NCI-H1436 treated with DMSO at 0.1 percent for 48 hours (cell line): ENCODE data around the gene PRRG3.
"Not testable (repeated sequence)": the region's sequence is repeated elsewhere in the genome, so short reads cannot be mapped to it uniquely, and the experiment has no call there.

Source experiments
- DNase-seq: peaks from one replicate; lab custom pipeline; 2025; lab: John Stamatoyannopoulos, UW

Gene PRRG3

DNA sequence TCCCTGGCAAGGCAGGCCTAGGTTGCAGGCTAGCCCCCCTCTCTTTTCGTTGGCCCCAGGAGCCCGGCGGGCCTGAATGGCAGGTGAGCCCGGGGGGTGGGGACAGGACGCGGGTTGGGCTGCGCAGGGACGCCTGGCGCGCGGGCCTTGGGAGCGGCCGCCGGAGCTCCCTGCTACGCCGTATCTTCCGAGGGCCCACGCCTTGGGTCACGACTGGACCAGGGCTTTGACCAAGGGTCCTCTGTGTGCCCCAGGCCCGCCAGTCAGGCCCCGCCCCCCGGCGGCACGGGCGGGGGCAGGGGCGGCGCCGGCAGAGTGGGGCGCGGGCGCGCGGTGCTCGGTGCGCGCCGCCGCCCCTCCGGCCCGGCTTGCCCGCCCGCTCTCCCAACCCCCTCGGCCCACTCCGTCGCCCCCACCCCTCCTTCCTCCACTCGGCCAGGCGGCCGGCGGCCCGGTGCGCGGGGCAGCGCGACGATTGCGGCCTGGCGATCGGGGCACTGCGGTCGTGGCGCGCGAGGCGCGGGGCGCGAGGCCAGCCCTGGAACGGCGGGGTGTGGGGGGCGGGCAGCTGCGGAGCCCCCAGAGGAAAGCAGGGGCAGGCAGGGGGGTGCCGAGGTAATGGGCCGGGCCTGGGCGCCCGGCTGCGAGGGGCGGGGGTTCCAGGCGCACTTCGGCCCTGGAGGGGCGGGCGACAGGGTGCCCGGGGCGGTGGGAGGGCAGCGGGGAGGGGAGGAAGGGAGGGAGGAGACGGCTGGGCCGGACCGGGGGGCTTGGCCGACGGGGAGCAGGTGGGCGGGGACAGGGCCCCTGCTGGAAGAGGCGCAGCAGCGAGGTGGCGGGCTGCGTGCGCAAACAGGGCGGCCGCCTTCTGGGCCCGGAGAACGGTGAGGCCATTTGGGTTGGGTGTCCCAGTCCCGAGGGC, at the start of gene PRRG3:
TSS of gene PRRG3 (plus strand) at position 798 of the 922 bp plus-strand sequence. CDS start 3,357 bp downstream, outside the sequence.
- DNase-seq: no peak

DNA sequence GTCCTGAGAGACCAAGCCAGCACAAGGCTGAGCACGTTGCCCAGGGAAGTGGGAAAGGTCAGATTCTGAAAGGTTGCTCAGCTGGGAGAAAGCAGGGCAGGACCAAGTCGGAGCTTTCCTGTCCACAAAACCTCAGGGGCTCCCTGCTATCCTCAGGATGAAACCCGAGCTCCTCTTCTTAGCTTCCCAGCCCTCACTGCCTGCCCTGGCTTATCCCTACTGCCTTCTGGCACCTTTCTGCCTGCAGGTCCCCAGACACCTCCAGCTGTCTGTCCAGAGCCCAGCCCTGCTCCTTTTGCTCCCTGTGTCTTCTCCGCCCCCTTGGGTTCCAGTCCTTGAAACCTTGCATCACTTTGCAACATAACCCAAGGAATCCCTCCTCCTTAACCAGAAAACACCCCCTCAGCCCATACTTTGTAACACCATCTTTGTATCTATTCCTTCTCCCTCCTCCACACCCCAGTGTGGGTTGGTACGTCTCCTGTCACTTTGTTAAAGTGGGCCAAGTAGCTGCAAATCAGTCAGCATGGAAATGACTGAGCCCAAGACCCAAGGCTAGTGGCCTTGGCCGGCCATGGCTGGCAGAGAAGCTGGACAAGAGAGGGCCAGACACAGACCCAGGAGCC, 20.0 kb upstream of the PRRG3 start:
- no peak for DNase-seq

DNA sequence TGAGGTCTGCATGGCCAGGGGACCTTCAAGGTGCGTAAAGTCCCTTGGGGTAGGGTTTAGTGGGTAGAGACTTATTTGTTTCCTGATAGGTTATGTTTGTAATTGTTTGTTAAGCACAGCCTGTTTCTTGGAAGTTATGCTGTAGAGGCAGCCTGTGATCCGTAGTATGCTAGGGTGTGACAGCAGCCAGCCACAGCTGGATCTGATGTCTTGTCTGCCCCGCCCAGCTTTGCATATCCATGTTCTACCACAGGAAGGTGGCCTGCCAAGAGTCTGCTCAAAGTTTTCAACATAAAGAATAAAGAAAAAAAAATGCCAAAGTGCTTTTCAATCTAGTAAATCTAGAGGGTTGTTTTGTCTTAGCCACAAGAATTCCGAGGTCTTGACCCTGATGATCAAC, 19.1 kb upstream of the PRRG3 start:
- no peak for DNase-seq

DNA sequence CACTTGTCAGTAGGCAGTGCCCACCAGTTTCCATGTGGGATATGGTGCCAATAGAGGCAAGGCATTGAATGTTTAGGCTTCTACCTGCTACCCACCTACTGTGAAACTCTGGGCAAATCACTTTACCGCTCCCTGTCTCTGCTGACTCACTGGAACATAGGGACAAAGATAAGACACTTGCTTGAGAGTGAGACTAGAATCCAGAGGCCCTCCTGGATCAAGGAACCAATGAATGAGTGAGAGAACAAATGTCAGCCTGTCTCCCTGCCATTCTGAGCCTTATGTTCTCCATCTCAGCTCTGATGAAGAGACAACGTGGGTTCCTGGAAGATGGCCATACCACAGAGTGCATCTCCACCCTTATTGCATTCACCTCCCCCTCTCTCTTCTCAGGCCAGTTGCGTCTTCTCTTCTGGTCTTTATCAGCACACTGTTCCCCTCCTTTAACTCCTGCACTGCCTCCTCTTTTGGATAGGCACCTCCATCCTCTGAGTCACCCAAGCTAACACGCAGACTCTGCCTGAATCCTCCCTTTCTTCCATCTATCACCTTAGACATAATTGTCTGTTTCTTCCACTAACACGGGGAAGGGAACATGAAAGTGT, 15.4 kb upstream of the PRRG3 start:
- DNase-seq: no peak

DNA sequence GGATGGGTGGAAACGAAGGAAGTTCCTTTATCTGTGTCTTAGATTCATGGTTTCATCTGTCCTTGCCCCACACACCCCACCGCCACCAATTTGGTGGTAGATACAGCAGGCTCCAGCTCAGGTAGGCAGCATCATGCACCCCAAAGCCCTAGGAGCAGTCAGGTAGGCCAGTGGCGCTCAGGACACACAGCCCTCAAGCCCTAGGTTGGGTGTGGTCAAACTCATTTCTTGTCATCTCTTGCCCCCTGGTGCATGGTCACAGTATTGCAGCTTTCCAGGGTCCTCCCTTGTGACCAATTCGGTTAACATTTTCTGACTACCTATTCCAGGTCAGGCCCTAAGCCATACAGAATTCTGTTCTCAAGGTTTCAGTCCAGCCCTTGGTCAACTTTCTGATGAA, 14.5 kb upstream of the PRRG3 start:
- no peak for DNase-seq

DNA sequence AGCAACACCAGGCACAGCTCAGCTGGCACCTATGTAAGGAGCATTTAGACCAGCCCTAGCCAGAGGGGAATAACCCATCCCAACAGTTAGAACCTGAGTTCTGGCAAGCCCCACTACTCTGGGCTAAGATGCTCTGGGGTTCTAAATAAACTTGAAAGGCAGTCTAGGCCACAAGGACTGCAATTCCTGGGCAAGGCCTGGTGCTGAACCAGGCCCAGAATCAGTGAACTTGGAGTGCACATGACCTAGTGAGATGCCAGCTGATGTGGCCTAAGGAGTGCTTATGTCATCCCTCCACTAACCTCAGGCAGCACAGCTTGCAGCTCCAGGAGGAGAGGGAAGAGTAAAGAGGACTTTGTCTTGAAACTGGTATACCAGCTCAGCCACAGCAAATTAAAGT, 7.6 kb upstream of the PRRG3 start:
- DNase-seq: no peak

DNA sequence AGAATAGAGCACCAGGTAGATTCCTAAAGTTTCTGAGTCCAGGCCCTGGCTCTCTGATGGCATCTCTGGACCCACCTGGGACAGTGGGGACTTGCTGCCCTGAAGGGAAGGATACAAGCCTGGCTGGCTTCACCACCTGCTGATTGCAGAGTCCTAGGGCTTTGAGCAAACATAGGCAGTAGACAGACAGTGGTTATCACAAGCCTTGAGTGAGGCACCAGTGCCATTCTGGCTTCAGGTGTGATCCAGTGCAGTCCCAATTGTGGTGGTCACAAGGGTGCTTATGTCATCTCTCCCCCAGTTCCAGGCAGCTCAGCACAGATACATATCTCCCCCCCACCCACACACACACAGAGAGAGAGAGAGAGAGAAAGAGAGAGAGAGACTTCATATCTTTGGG, 6.6 kb upstream of the PRRG3 start:
- no peak for DNase-seq

DNA sequence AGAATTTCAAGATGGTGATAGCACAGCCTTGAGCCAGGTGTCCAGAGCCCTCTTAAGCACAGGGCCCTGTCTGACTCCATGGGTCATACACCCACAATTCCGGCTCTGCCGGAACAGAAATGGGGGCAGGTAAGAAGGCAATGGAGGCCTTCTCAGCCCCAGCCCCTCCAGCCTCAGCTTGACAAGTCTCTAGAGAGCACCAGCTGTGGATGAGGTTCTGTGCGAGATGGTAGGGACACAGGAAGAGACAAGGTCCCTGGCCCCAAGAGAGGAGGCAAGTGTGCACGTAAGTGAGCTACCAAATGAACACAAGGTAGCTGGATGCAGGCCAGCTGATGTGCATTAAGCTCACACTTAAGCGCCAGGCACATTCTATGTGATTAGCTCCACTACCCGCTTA, 2.4 kb upstream of the PRRG3 start:
- no peak for DNase-seq

DNA sequence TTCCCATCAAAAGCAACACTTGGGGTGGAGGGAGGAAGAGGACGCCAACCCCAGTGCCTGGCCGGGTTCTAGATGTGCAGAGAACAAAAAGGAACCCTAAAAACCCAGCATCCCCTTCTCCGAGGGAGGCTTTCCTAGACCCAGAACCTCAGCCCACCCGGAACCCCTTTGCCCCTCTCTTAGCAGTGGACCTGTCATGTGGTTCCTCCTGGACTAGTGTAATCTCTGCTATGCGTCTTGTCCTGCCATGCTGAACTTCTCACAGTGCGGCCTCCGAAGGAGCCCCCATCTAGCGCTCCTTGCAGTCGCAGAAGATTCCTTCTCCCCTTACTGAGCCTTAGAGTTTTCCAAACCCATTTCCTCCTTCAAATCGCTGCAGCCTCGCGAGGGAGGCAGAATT, 1.1 kb upstream of the PRRG3 start:
- no peak for DNase-seq

DNA sequence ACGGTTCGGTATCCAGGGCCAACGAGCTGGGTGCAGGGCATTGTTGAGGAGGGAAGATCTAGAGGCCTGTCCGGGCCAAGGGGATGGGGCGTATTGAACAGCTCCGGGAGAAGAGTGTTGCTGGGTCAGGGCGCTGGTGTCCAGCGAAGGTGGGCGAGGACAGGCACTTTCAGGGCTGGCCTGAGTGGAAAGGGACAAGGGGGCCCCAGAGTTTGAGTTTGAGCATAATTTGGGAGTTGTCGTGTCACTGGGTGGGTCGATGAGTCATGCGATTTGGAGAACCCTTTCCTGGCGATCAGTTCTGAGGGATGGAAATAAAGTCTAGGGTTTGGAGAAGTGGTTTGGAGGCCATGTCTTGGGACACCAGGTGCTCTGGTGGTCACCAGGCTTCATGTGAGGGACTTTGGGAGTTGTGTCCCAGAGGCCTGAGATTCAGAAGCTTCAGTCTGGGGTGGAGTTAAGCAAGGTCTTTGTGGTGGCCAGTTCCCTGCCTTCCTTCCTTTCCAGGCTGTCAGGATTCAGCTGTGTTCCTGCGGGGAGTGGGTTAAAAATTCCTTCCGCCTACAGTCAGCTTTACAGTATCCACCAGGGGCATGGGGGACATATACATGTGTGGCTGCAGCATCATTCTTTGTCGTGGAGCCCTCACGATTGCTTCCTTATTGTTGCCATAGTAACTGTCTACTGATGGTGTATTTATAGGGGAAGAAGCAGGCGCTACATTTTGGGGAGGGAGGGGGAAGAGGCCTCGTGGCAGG, 504 bp downstream of the PRRG3 start:
- no peak for DNase-seq

DNA sequence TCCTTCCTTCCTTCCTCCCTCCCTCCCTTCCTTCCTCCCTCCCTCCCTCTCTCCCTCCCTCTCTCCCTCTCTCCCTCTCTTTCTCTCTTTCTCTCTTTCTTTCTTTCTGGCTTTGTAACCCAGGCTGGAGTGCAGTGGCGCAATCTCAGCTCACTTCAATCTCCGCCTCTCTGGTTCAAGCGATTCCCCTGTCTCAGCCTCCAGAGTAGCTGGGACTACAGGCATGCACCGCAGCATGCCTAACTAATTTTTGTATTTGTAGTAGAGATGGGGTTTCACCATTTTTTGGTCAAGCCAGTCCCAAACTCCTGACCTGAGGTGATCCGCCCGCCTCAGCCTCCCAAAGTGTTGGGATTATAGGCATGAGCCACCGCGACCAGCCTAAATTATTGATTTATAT, 1.8 kb downstream of the PRRG3 start:
- not testable (repeated sequence) for DNase-seq

DNA sequence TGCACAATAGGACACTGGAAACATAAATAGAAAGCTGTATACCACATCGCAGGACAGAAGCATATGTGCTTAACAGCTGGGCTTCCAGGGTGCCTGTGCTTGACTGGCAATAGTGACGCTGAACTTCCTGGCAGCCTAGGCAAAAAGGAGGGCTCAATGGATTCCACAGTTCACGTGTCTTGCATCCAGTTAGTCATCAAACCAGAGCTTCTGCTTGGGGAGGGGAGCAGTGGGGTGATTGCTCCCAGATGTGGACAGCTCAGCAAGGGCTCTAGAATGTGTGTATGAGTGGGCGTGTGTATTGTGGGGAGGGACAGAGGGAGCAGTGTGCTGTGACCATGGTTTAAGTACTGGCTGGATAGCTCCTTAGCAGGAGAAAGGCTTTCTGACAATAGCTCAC, 2.3 kb downstream of the PRRG3 start:
- no peak for DNase-seq

DNA sequence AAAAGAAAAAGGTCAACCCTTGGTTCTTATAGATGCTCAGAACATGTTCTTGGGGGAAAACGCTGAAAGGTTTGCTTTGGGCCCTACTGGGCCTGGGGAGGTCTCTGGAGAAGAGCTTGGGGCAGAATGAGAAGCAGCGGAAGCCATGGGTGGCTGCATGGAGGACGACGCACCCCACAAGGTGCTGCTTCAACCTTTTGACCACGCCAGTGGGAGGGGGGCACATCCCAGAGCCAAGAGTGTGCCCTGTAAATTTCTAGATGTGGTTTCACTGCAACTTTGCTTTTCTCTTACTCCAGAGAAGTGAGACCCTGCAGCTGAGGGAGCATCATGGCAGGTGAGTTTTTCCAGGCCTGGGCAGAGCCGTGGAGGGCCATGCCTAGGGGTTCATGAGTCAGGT, 3.2 kb downstream of the PRRG3 start:
- no peak for DNase-seq

DNA sequence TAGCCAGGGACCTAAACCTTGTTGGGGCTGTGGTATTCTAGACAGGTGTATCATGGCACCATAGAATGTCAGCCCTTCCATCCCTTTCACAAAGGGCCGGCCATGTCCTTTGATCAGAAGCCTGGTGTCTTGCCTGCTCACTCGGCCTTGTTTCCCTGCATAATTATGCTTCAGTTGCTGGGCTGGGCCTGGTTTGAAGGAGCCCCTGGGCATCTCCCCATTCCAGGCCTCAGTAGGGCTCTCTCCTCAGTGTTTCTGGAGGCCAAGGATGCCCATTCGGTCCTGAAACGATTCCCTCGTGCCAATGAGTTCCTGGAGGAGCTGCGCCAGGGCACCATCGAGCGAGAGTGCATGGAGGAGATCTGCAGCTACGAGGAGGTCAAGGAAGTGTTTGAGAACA, 4.5 kb downstream of the PRRG3 start:
- DNase-seq: no peak

DNA sequence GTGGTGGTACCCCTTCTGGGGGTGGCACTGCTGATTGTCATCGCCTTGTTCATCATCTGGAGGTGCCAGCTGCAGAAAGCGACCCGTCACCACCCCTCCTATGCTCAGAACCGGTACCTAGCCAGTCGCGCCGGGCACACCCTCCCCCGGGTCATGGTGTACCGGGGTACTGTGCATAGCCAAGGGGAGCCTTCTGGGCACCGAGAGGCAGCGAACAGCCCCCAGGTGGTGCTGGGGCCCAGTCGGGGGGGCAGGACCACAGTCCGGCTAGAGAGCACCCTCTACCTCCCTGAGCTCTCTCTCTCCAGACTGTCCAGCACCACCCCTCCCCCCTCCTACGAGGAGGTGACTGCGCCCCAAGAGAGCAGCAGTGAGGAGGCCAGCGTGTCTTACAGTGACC, 5.3 kb downstream of the PRRG3 start:
- DNase-seq: no peak

DNA sequence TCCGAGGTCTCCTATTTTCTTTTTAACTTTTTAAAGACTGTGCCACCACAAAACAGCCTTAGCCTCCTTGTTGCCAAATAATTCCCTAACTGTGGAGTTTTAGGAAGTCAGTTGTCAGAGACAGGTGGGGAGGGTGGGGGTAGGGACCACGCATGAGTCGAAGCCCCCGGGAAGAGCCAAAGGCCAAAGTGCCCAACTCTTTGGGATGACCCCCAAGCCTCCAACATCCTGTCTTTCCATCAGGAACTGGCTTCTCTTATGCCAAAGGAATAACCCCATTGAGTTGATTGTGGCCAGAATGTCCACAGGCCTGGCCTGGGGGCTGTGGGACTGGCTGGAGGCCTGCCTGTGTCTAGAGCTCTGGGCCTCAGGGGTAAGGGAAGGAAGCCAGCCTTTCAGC, 5.8 kb downstream of the PRRG3 start:
- no peak for DNase-seq

DNA sequence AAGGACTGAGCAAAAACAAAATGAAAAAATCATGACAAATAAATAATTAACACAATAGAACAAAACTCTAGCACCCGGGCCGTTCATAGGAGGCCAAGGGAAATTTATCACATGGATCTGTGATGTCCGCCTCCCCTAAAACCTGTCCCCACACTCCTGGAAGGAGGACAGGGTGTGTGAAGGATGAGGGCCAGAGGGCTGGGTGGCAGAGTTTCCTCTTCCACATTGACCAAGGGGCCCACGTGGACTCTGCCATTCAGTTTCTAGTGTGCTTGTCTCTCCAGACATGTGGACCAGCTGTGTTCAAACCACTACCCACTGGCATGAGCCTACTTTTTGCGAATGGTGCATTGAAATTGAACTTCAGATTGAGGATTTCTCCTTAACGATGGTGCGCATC, 6.3 kb downstream of the PRRG3 start:
- no peak for DNase-seq

DNA sequence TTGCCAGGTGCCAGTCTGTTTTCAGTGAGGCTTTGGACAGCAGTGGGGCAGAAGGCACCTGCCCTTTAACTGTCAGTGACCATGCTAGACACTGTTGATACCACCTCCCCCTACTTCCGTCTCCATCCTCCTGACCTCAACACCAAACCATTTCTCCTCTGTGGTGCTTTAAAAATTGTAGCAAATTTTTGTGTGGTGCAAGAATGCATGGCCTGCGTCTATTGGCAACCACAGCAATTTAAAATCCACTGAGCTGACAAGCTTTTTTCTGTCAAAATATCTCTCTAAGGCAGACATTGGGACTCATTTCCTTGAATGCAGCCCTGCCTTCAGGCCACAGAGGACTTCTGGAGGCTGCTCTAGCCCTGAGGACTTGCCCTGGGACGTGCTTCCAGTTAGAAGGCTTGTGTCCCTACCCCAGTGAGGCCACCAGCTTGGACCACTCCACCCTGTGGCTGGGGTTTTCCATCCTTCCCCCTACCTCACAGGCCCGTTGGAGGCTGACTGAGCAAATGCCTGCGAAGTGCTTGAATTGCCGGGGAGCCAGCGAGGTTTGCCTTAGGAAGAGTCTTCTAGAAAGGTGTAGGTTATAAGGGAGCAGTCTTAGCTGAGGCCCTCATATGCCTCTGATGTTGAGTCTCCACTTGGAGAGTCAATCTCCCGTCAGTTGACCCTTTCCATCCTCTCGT, 6.9 kb downstream of the PRRG3 start:
- no peak for DNase-seq

DNA sequence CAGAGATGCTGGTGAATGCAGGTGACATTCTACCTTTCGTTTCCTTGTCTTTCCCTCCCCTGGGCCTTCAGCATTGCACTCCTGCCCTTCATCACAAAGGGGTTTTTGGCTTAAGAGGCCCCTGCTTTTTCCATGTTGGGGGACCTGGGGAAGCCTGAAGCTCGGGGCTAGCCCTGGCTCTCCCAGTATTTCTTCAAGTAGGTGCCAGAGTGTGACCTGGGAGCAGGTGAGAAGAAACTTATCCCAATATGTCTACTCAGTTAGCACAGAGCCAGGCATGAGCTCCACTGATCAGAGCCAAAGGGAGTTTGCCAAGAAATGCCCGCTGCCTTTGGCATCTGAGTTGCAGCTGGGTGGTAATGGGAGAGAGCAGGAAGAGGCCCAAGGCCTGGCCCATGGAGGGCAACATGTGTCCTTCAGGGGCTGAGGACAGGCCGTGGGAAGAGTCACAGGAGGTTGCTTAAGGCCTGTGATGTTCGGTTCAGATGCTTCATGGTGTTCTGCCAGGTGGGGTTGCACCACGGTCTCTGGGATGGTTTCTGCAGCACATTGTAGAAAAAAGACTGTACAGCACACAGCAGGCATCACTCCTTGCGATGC, 7.6 kb downstream of the PRRG3 start:
- DNase-seq: no peak

DNA sequence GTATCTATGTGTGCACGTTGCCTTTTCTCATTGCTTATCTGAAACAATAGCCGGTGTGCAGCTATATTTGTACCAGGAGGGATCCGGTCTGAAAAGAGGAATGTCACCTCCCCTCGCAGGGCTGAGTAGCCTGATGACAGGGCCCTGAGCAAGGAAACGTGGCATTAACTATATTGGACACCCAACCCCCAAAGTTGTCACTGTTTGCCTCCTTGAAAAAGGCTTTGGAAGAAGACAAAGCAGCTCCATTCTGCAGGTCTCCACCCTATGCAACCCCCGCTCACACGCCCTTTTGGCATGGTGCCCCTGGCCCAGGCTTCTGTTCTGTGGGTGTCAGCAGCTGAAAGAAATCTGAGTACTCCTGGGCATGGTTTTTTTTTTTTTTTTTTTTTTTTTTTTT, 8.2 kb downstream of the PRRG3 start:
- no peak for DNase-seq

DNA sequence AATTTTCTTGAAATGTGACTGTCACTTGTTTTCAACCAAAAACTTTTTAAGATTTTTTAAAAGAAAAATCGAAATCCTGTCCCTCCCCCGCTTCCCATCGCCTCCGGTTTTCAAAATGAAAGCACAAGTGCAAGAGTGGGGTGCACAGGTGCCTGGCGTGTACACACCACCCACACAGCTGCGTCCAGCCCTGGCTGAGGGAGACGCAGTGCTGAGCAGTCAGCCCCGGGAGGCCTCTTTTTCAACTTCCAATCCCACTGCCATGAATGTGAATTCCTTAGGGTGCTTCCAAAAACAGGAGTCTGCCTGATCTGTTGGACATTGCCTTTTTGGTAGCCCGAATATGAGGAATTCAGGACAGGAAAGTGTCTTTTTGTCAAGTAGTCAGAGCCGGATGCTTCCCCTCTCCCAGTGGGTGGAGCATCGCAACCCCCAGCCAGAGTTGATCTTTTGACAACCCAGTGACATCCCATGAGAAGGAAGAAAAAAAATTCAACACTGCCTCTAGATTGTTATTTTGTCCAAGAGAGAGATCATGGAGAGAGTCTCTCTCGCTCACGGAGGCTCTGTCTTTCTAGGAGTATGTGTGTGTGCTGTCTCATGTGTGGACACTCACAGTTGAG, 8.9 kb downstream of the PRRG3 start:
- no peak for DNase-seq
